ENCODE results near the gene ANO6.

- TF ChIP-seq CTCF (conservative IDR thresholded peaks at IDR 0.05), result no peak
- TF ChIP-seq ZFX (IDR thresholded peaks at IDR 0.05), result no peak
Observed at GRCh38 chr12:45304514-45305178, 88.8 kb downstream of the ANO6 start.
